Activated T-cell treated with anti-CD3 and anti-CD28 coated beads for 1 hour (primary cell): ENCODE measurements around the gene AP1S3.

Experiments
- DNase-seq: peaks from one replicate; pipeline ENCODE4 v3.0.0-alpha.2; 2020; ENCODE audit warnings: low read depth

The AP1S3 gene

DNA sequence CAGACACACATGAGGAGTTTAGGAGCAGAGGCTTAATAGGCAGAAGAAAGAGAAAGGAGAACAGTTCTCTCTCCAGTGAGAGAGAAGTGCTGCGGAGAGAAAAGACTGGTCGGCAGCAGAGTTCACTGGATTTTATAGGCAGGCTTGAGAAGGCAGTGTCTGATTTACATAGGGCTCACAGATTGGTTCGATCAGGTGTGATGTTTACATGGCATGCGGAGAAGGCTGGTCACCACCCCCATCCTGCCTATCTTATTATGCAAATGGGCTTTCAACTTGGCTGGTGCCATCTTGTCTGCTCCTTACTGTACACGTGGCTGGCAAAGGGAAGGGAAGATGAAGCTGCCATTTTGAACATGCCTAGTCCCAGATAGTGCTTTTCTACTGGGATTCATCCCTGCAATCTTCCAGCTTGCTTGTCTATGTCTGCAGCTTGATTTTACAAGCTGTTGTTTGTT, 113.4 kb downstream of the AP1S3 start:
- DNase-seq = no peak

DNA sequence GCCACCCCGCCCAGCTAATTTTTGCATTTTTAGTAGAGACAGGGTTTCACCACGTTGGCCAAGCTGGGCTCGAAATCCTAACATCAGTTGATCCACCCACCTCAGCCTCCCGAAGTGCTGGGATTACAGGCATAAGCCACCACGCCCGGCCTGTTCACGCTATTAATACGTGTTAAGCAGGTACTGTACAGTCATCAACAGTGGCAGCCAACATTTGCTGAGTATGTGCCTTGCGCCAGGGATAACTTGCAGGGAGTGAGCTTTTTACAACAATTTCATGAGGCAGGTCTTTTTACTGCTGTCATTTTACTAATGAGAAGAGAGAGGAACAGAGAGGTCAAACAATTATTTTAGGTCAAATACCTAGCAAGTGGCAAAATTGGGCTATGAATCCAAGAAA, 115.2 kb downstream of the AP1S3 start:
- no peak for DNase-seq

DNA sequence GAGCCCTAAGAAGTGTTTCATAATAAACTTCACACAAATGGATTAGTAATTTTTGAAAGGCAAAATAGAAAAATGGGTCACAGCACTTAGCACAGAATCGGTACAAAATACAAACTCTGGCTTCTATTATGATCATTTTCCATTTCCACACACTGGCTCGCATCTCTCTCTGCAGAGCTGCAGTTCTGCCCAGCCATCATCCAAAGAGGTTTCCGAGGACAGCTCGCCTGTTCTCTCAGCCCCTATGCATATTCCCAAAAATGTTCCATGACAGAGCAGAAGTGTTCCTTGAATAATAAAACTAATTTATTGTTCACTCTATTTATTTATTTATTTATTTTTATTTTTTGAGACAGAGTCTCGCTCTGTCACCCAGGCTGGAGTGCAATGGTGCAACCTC, 115.6 kb downstream of the AP1S3 start:
- DNase-seq = no peak

DNA sequence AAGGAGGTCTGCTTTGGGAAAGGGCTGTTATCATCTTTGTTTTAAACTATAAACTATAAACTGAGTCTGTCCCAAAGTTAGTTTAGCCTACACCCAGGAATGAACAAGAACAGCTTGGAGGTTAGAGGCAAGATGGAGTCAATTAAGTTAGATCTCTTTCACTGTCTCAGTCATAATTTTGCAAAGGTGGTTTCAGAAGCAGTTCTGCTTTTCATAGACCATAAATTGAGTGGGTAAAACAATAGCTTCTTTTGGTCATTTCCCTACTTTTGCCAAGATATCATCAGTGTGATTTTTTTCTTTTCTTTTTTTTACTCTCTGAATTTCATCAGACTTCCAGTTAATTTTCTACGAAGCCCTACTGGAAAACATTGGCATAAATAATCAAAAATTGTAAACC, 117.0 kb downstream of the AP1S3 start:
- no peak for DNase-seq

DNA sequence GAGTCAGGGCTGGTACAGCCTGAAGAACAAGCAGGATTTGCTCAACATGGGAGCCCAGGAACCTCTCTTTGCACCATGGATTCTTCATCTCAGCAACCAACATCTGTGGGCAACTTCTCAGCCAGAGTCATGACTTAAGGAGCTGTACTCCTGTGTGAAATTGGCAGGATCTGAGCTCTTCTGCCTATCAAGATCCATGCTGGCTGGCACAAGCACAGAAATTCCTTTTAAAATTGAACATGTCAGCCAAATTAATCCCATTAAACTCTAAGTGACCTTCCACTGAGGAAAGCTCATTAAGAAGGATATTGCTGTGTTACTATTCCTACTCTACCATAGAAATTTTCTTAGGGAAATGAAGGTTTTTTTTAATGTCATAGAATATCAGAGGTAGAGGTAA, 124.7 kb downstream of the AP1S3 start:
- no peak for DNase-seq

DNA sequence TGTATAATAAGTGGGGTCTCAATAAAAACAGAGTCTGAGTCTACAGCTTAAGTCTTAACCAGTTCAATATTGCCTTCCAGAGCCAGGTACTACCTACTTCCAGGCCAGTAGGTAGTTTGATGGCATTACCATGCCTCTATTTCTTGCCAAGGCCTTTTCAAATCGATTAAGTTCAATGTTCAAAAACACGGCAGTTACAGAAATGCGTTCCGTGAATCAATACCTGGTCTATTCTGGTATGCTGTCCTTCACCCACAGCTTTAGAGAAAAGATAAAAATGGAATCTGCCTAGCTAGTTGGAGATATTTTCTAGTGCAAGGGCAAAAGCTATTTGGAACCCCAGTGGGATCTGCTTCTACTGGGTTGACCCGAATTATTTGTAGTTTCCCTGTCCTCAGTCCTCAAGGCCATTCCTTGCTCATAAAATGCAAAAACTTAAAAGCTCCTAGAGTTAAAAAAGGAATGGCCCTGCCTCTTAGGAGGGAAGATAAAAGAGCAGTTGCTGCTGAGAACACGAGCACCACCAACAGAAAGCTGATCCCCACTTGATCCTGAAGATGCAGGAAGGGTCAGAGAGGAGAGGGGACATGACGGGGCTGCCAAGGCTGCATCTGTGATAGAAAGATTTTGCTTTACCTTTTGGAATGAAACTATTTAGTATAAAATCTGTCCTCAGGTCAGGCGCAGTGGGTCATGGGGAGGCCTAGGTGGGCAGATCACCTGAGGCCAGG, 125.6 kb downstream of the AP1S3 start:
- no peak for DNase-seq
